GM12878 (cell line): ENCODE results near the gene ICE2. TPM values are rescaled to one million over a fixed set of nuclear protein-coding genes. Genes with fewer than 3 reads are reported as not detected.
A peak's percentile ranks its signal among the peaks of the same experiment; 100 is the strongest.

Experiments
- ATAC-seq: fragments of 200-7000 bp; cut with Tn5 transposase; 3 replicates; pipeline ENCODE4 v1.9.1; 2020; ENCODE audit warnings: mild to moderate bottlenecking, moderate library complexity
- BruUV-seq: library from RNA; stranded (reverse); fragments of 400-500 nt; replicated peaks from 2 replicates; lab custom pipeline; 2021; lab: Mats Ljungman, UMichigan
- CTCF ChIA-PET: fragments of 300-600 bp; sonication (Branson Sonifier 250); formaldehyde crosslinking; extraction: SDS; loops from one replicate; lab custom pipeline; 2021; ENCODE audit warnings: inconsistent platforms; lab: Yijun Ruan, JAX
- POLR2A ChIA-PET: fragments of 350-600 bp; formaldehyde crosslinking; extraction: SDS; loops from one replicate; lab custom pipeline; 2021; ENCODE audit warnings: inconsistent platforms; lab: Charles Lee
- RAD21 ChIA-PET: fragments of 300-600 bp; sonication (Branson Sonifier 250); formaldehyde crosslinking; loops from one replicate; lab custom pipeline; 2023; ENCODE audit warnings: antibody characterized with exemption; ENCODE audit not compliant: unreplicated experiment; lab: Charles Lee
- SMC1A ChIA-PET: fragments of 300-600 bp; sonication (Branson Sonifier 250); formaldehyde crosslinking; loops from one replicate; lab custom pipeline; 2023; ENCODE audit not compliant: unreplicated experiment, uncharacterized antibody; lab: Charles Lee
- DNase-seq: peaks from one replicate; pipeline ENCODE4 v3.0.0-alpha.2; 2011; ENCODE audit warnings: low read depth, low spot score
- FAIRE-seq: peaks from 3 replicates; lab custom pipeline; 2011; peaks lifted over from hg19 to GRCh38; lab: Jason Lieb, UNC
- H2AFZ ChIP-seq: 2 replicates; pipeline ENCODE4 v1.6.0; 2011; ENCODE audit warnings: low read depth, low read length, control low read depth; ENCODE audit not compliant: control insufficient read depth
- H3K27ac ChIP-seq: 2 replicates; pipeline ENCODE4 v1.5.1; 2011; ENCODE audit warnings: control low read depth; ENCODE audit not compliant: control insufficient read depth, insufficient read depth
- H3K27me3 ChIP-seq, 2 experiments: replicated peaks in 1 of 2; 2 replicates each; pipeline versions ENCODE4 v1.6.0 to v1.6.1; 2011; ENCODE audit warnings: low read length in 1 of 2; ENCODE audit not compliant: control insufficient read depth in 2 of 2, insufficient read depth in 2 of 2
- H3K36me3 ChIP-seq, 2 experiments: 2 replicates each; pipeline ENCODE4 v1.5.1; 2011; ENCODE audit warnings: low read length in 1 of 2; ENCODE audit not compliant: control insufficient read depth in 2 of 2, insufficient read depth in 2 of 2
- H3K4me1 ChIP-seq: 2 replicates; pipeline ENCODE4 v1.6.1; 2011; ENCODE audit warnings: mild to moderate bottlenecking, low read length, moderate library complexity, mixed read lengths; ENCODE audit not compliant: control insufficient read depth, insufficient read depth
- H3K4me2 ChIP-seq: 2 replicates; pipeline ENCODE4 v1.6.0; 2011; ENCODE audit warnings: control low read depth; ENCODE audit not compliant: control insufficient read depth, insufficient read depth
- H3K4me3 ChIP-seq: fragments of 200-600 bp; sonication (generic); 2 replicates; pipeline ENCODE4 v1.5.1; 2016
- H3K79me2 ChIP-seq: 2 replicates; pipeline ENCODE4 v1.6.0; 2011; ENCODE audit warnings: low read length; ENCODE audit not compliant: control insufficient read depth, insufficient read depth
- H3K9ac ChIP-seq: 2 replicates; pipeline ENCODE4 v1.8.0; 2011; ENCODE audit warnings: low read length, control low read depth, mixed read lengths; ENCODE audit not compliant: control insufficient read depth, insufficient read depth
- H3K9me3 ChIP-seq: replicated peaks from 3 replicates; pipeline ENCODE4 v1.5.1; 2011; ENCODE audit warnings: mild to moderate bottlenecking, low read length; ENCODE audit not compliant: control insufficient read depth, insufficient read depth
- H4K20me1 ChIP-seq: 2 replicates; pipeline ENCODE4 v1.6.0; 2011; ENCODE audit not compliant: control insufficient read depth, insufficient read depth
- NFYB ChIP-seq: IDR thresholded peaks from 2 replicates; pipeline ENCODE4 v1.6.1; 2011; ENCODE audit warnings: low read depth, mild to moderate bottlenecking, low read length, improper control_type of control experiment, moderate library complexity; ENCODE audit not compliant: insufficient read depth
- SIN3A ChIP-seq: IDR thresholded peaks from 2 replicates; pipeline ENCODE4 v1.6.1; 2012; ENCODE audit warnings: low read depth, low read length, improper control_type of control experiment
- ZBTB40 ChIP-seq: fragments of 450-650 bp; IDR thresholded peaks from 2 replicates; pipeline ENCODE4 v1.6.1; 2016; ENCODE audit warnings: mild to moderate bottlenecking, moderate library complexity, borderline replicate concordance
- ZNF217 ChIP-seq: fragments of 450-650 bp; IDR thresholded peaks from 2 replicates; pipeline ENCODE4 v1.6.1; 2017; ENCODE audit warnings: antibody characterized with exemption, mild to moderate bottlenecking
- WGBS: methylation state at CpG from one replicate; pipeline ENCODE4 v1.1.6; 2016; ENCODE audit warnings: low lambda C conversion rate; ENCODE audit not compliant: insufficient replicate concordance, insufficient coverage; ENCODE audit errors: missing lambda C conversion rate; 5-methylcytosine and 5-hydroxymethylcytosine counted together
- in situ Hi-C: fragments of 300-500 bp; cut with MboI; formaldehyde crosslinking; loops from 9 replicates; pipeline ENCODE4 v1.14.3; 2018; ENCODE audit warnings: mixed read lengths
- intact Hi-C: fragments of 100-400 bp; cut with micrococcal nuclease; formaldehyde crosslinking; loops from one replicate; pipeline ENCODE4 v1.14.2; 2022; ENCODE audit not compliant: unreplicated experiment
- polyA plus RNA-seq, 11 experiments: library from polyadenylated mRNA; depleted of rRNA in 4 of 11; unstranded in 6 of 11; stranded (reverse) in 5 of 11; fragments of >200 nt; fragmentation: Nextera tagmentation in 4 of 11; fragmentation: Illumina TruSeq in 1 of 11; extraction: Ambion mirVana in 4 of 11; extraction: Trizol in 1 of 11; gene quantifications; 1 replicate in 1 of 11; 2 replicates in 10 of 11; pipeline versions ENCODE4 v1.2.1 to v1.2.3, GENCODE V29; 2011 to 2016; ENCODE audit warnings: inconsistent platforms in 2 of 11, missing spikeins in 2 of 11, low read depth in 1 of 11
- total RNA-seq, 4 experiments: library from RNA; depleted of rRNA in 3 of 4; stranded (reverse); fragments of >200 nt in 3 of 4; fragmentation: Illumina TruSeq in 1 of 4; extraction: Trizol in 1 of 4; gene quantifications; 2 replicates each; pipeline versions ENCODE4 v1.2.1 to v1.2.3, GENCODE V29; 2013 to 2021

Gene ICE2
- total and polyA plus RNA-seq, 10 of the 15 experiments (the other 5 are each of a cell fraction or from before 2014, with no cell fraction given): 14.2 to 62.0 (median 44.9) TPM

- no peak for ATAC-seq
- Histone ChIP-seq H3K4me1 (no peaks in the 10 kb centered on the region), H3K36me3 (peaks cover 0 to 16% of the 10 kb centered on the region in 2 experiments; a peak in 3 of 4 replicates), H3K9me3 (no peaks in the 10 kb centered on the region), H3K27me3 (no peaks in the 10 kb centered on the region), H3K4me2 (no peak overlapping the region), H3K27ac (no peak overlapping the region), H3K79me2 (no peaks in the 10 kb centered on the region), H3K4me3 (no peak overlapping the region), H3K9ac (no peak overlapping the region), H4K20me1 (no peaks in the 10 kb centered on the region), H2AFZ (no peak overlapping the region)
- ChIA-PET RAD21 (no interaction called here), SMC1A (no interaction called here), POLR2A (interaction anchor here (0.6 kb wide), 1 partner anchor 12 kb away, joined by 3 read pairs; no protein-coding TSS in a partner anchor), CTCF (interaction anchor here (0.5 kb wide), 1 partner anchor 28 kb away, joined by 3 read pairs; no protein-coding TSS in a partner anchor)
- no TSS peak for BruUV-seq
- intact Hi-C loops: no loop called here
- WGBS: 83% methylated on average over 20 of the region's 20 CpGs
- no peak for TF ChIP-seq SIN3A
- no peak for TF ChIP-seq ZBTB40
- TF ChIP-seq NFYB: no peak
- TF ChIP-seq ZNF217: no peak
- in situ Hi-C loops: loop anchor here (25.0 kb wide), 1 partner anchor 1466 kb away; no protein-coding TSS in a partner anchor
- no peak for DNase-seq
- peak; percentile 27 for FAIRE-seq
Measured at GRCh38 chr15:60371175-60372051, 107.5 kb downstream of the ICE2 start.
